ENCODE data around the gene CEP97. TPM values are rescaled to one million over a fixed set of nuclear protein-coding genes. Genes with fewer than 3 reads are reported as not detected.
"Not testable (repeated sequence)": the region's sequence is repeated elsewhere in the genome, so short reads cannot be mapped to it uniquely, and the experiment has no call there.

Gene CEP97
- total RNA-seq, 1 donor from 2014 or later = 7.3 TPM

GRCh38 chr3:101744811-101745210 lies 20.4 kb downstream of the CEP97 start:
- intact Hi-C loops (cut with DNase I) = no loop called here
- ATAC-seq (no peak), DNase-seq (ENCODE audit: missing footprints) (no peak)

- DNase-seq (ENCODE audit: missing footprints); intact Hi-C loops (cut with DNase I); ATAC-seq: not testable (repeated sequence)
Measured at GRCh38 chr3:101745934-101746333, 21.5 kb downstream of the CEP97 start.

DNA sequence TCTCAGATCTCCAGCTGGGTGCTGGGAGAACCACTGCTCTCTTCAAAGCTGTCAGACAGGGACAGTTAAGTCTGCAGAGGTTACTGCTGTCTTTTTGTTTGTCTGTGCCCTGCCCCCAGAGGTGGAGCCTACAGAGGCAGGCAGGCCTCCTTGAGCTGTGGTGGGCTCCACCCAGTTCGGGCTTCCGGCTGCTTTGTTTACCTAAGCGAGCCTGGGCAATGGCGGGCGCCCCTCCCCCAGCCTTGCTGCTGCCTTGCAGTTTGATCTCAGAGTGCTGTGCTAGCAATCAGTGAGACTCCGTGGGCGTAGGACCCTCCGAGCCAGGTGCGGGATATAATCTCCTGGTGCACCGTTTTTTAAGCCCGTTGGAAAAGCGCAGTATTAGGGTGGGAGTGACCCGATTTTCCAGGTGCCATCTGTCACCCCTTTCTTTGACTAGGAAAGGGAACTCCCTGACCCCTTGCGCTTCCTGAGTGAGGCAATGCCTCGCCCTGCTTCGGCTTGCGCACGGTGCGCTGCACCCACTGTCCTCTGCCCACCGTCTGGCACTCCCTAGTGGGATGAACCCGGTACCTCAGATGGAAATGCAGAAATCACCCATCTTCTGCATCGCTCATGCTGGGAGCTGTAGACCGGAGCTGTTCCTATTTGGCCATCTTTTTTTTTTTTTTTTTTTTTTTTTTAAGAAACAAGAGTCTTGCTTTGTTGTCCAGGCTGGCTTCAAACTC lies 29.1 kb downstream of the CEP97 start:
- intact Hi-C loops (cut with DNase I); DNase-seq (ENCODE audit: missing footprints); ATAC-seq: not testable (repeated sequence)

DNA sequence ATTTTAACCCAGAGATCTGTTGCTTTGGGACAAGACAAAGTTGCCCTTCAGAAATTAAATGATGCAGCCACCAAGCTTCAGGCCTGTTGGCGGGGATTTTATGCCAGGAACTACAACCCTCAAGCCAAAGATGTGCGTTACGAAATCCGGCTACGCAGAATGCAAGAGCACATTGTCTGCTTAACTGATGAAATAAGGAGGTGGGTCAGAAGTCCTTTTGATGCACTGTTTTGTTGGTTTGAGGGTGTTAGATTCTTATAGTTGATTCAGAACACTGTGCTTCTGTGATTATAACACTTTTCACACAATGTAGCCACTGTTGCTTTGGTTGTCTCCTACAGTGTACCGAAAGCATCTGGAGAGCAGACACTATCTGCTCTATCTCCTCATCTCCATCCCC lies 33.8 kb downstream of the CEP97 start:
- ATAC-seq = no peak
- intact Hi-C loops (cut with DNase I) = no loop called here
- DNase-seq (ENCODE audit: missing footprints) = no peak

- no peak for ATAC-seq
- DNase-seq (ENCODE audit: missing footprints) = no peak
- intact Hi-C loops (cut with DNase I) = no loop called here
Measured at GRCh38 chr3:101762041-101762646, 37.7 kb downstream of the CEP97 start.

GRCh38 chr3:101777745-101778281 lies 53.4 kb downstream of the CEP97 start:
- not testable (repeated sequence) for DNase-seq (ENCODE audit: missing footprints); ATAC-seq
- intact Hi-C loops (cut with DNase I) = loop anchor here (2.0 kb wide), 1 partner anchor 101 kb away; the partner anchor contains the start of gene ZBTB11

- ATAC-seq = no peak
- intact Hi-C loops (cut with DNase I) = loop anchor here (2.0 kb wide), 1 partner anchor 102 kb away; the partner anchor contains the start of gene ZBTB11
- DNase-seq (ENCODE audit: missing footprints) = no peak
Measured at GRCh38 chr3:101778385-101779046, 54.1 kb downstream of the CEP97 start.

DNA sequence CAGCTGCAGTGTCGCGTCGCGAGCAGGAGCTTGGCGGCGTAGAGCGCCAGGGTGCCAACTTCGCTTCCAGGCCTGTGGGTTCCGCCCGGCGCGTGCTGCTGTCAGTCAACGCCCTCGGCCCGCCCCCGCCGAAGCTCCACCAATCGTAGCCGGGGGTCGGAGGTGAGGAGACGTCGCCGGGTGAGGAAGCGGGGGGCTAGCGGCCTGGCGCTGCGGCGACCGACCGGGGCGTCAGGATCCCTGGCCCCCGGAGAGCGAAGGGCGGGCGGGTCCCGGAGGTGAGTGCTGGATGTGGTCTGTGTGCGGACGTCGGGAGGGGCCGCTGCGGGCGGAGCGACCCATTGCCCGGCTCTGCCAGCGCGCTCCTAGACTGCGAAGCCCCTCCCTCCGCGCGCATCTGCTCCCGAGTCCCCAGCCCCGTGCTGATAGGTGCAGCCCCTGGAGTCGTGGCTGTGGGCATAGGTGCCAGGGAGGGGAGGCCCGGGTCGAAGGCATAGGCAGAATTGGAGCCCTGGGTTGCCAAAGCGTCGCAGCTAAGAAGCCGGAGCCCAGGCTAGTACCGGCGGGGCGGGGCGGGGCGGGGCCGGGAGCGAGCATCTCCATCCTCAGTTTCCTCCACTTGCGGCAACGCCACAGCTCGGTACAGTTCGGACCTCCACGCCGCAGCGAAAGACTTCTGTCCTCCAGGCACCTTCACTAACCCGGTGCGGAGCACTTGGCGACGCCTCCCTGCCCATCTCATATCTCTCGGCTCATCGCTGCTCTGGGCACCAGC lies 54.8 kb downstream of the CEP97 start, which contains the start of gene NXPE3:
TSS of gene NXPE3 (plus strand) at position 165 of the 775 bp plus-strand sequence. CDS start 6,386 bp downstream, outside the sequence.
- peak; percentile 96 for ATAC-seq
- DNase-seq (ENCODE audit: missing footprints) = peak; percentile 97
- intact Hi-C loops (cut with DNase I) = loop anchor here (2.0 kb wide), 1 partner anchor 102 kb away; the partner anchor contains the start of gene ZBTB11

DNA sequence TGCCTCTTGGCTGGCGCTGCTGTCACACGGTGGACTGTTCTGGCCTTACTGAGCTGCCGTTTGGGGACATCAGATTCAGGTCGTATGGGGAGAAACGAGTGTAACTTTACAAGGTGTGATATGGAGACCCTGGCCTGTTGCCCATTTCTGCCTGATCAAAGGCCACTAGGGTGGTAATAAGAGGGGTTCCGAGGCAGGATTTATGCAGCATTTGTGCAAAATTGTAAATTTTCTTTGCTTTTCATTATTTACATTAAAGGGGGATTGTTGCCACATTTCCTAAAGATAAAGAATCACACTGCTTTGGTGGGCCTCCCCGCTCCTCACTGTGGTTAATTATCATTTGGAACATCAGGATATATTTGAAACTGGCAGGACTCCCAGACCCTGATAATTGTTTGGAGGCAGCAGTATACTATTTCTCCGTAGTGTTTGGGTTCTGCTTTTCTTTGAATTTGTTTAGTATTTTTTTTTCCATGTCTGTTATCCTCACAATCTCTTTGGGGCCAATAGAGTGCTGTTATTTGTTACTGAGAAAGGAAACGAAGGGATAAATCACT lies 55.5 kb downstream of the CEP97 start:
- intact Hi-C loops (cut with DNase I) = loop anchor here (2.0 kb wide), 1 partner anchor 103 kb away; the partner anchor contains the start of gene ZBTB11
- ATAC-seq (no peak), DNase-seq (ENCODE audit: missing footprints) (no peak)

DNA sequence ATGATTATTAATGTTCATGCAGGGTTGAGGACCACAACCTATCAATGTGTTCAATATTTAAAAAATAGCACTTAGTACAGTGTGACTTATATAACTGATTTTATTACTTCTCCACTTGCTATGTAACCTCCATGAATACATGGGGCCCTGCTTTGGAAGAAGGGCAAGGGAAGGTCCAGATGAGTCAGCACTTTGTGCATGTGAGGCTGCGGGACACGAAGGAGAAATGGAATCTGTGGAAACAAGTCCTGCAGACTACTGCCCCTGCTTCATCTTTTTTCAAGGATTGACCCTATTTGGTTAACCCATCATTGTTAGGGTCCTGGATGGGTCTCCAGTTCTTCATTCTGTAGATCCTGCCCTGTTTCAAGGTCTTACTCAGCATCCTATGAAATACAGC lies 56.2 kb downstream of the CEP97 start:
- DNase-seq (ENCODE audit: missing footprints) (no peak), ATAC-seq (no peak)
- intact Hi-C loops (cut with DNase I) = no loop called here

- DNase-seq (ENCODE audit: missing footprints) (no peak), ATAC-seq (no peak)
- intact Hi-C loops (cut with DNase I) = no loop called here
Measured at GRCh38 chr3:101781166-101781565, 56.8 kb downstream of the CEP97 start.

GRCh38 chr3:101784855-101785613 lies 60.6 kb downstream of the CEP97 start:
- no peak for ATAC-seq

GRCh38 chr3:101791778-101792177 lies 67.4 kb downstream of the CEP97 start:
- ATAC-seq (no peak), DNase-seq (ENCODE audit: missing footprints) (no peak)
- intact Hi-C loops (cut with DNase I) = no loop called here

More at GRCh38 chr3:101784855-101785613, 60.6 kb downstream of the CEP97 start:
- intact Hi-C loops (cut with DNase I) = no loop called here
- DNase-seq (ENCODE audit: missing footprints) = peak; percentile 30

DNA sequence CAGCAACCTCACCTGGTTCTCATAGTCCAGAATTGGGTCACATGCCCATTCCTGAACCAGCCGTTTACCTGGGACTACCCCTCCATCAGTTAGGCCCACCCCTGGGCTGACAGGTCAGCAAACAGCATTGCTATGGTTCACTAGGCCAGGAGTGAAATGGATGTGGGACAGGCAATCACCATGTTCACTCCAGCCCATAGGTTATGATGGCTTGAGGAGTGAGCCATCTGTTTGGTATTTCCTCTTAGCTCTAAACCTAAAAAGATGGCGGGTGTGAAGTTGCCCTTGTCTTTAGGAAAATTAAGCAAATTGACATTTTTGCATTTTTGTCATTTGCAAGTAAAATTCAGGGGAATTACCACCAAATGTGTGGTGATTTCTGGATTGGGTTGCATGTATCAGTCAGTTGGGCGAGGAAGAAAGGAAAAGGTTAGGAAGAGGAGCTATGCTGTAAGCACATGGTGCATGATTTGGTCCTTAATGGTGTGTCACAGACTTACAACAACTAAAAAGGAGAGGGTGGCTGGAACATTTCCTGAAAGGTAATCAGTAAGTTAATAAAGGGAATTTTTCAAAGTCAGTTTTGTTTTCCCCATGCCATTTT lies 71.8 kb downstream of the CEP97 start:
- ATAC-seq (no peak), DNase-seq (ENCODE audit: missing footprints) (no peak)
- intact Hi-C loops (cut with DNase I) = no loop called here

- ATAC-seq (no peak), DNase-seq (ENCODE audit: missing footprints) (no peak)
- intact Hi-C loops (cut with DNase I) = no loop called here
Measured at GRCh38 chr3:101801174-101801573, 76.8 kb downstream of the CEP97 start.

- intact Hi-C loops (cut with DNase I) = no loop called here
- DNase-seq (ENCODE audit: missing footprints) = no peak
- no peak for ATAC-seq
Measured at GRCh38 chr3:101802179-101802578, 77.8 kb downstream of the CEP97 start.

DNA sequence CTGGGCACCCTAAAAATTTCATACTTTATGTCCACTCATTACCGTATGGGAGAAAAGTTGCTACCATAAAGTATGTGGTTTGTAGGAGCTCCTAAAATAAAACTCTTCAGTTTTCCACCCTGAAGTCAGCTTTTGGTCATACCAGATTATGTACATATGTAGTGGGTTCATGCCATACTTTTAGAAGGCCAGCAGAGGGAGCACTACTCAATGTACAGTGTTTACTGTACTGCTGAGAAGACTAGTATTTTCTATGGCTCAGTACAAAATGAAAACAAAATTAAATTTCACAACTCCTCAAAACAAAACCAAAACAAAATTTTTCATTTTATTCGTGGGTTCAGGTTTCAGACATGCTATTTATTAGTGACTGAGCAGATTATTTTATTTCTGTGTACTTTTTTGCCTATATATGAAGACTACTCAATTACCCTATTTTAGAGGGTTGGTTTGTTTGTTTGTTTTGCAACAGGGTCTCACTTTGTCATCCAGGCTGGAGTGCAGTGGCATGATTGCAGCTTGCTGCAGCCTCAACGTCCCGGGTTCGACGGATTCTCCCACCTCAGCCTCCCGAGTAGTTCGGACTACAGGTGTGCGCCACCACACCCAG lies 78.9 kb downstream of the CEP97 start:
- peak; percentile 89 for ATAC-seq
- intact Hi-C loops (cut with DNase I) = no loop called here
- no peak for DNase-seq (ENCODE audit: missing footprints)
